ENCODE data around the gene CIBAR2. TPM values are rescaled to one million over a fixed set of nuclear protein-coding genes. Genes with fewer than 3 reads are reported as not detected.

Gene CIBAR2
- total RNA-seq, 1 experiment from 2014 or later = not detected

DNA sequence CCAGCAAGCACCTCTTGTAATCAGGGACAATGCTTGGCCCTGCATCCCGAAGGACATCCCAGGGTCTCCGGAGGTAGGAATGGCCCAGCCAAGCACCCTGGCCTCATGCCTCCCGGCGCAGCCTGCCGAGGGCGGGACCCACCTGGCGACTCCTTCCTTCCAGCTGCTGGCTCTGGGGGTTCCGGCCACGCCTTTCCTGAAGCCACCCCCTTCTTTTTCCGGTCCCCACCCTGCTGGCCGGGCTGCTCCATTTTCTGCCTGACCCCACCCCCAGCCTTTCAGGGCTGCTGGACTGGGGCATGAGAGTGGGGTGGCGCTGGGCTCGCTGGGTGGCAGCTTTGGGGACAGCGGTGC is 22.5 kb upstream of the CIBAR2 start:
- no peak overlapping the region for H3K23ac ChIP-seq (ENCODE audit: insufficient read length, low read depth, low read length)
- TF ChIP-seq, protein P1, sequence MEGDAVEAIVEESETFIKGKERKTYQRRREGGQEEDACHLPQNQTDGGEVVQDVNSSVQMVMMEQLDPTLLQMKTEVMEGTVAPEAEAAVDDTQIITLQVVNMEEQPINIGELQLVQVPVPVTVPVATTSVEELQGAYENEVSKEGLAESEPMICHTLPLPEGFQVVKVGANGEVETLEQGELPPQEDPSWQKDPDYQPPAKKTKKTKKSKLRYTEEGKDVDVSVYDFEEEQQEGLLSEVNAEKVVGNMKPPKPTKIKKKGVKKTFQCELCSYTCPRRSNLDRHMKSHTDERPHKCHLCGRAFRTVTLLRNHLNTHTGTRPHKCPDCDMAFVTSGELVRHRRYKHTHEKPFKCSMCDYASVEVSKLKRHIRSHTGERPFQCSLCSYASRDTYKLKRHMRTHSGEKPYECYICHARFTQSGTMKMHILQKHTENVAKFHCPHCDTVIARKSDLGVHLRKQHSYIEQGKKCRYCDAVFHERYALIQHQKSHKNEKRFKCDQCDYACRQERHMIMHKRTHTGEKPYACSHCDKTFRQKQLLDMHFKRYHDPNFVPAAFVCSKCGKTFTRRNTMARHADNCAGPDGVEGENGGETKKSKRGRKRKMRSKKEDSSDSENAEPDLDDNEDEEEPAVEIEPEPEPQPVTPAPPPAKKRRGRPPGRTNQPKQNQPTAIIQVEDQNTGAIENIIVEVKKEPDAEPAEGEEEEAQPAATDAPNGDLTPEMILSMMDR (conservative IDR thresholded peaks at IDR 0.05) = no peak

More for the DNA sequence above, 22.5 kb upstream of the CIBAR2 start:
- H4K20me1 ChIP-seq (ENCODE audit: control insufficient read depth, insufficient read depth, insufficient read length) = no peaks in the 10 kb centered on the region
- no peak overlapping the region for H4K8ac ChIP-seq (replicated peaks; ENCODE audit: insufficient read length, low read depth, low read length)
- no peak overlapping the region for H2BK5ac ChIP-seq (ENCODE audit: insufficient read length, low read length)
- H3K9ac ChIP-seq (ENCODE audit: extremely low read depth, insufficient read length, low read length) = no peak overlapping the region
- Mint-ChIP-seq H3K4me1 (peaks cover 12 to 26% of the 10 kb centered on the region in 2 experiments), H3K27ac (no peak overlapping the region), H3K27me3 (ENCODE audit: low read depth) (peaks cover 18% of the 10 kb centered on the region), H3K9me3 (peaks cover 0 to 3% of the 10 kb centered on the region in 2 experiments; a peak in 2 of 5 replicates), H3K36me3 (ENCODE audit: insufficient read depth in 1 of 3, low read depth in 3 of 3) (no peaks in the 10 kb centered on the region), H3K4me3 (no peak overlapping the region)
- H4K5ac ChIP-seq (ENCODE audit: insufficient read length, low read depth, low read length) = no peak overlapping the region
- no CpG with 5 or more reads among the region's 14 CpGs for WGBS (ENCODE audit: extremely low coverage, insufficient read length, low lambda C conversion rate)
- no peak overlapping the region for H3K27ac ChIP-seq (ENCODE audit: insufficient read length, low read depth, low read length)
- no peaks in the 10 kb centered on the region for H3K9me3 ChIP-seq (ENCODE audit: control insufficient read depth, low read depth, low read length)
- no peaks in the 10 kb centered on the region for H3K23me2 ChIP-seq (ENCODE audit: insufficient read length, low read depth, low read length, poor library complexity, severe bottlenecking)
- H3K56ac ChIP-seq (ENCODE audit: insufficient read length, low read depth, low read length) = no peak overlapping the region
- H2BK120ac ChIP-seq (ENCODE audit: low read depth, low read length, poor library complexity, severe bottlenecking) = no peak overlapping the region
- no peak overlapping the region for H3T11ph ChIP-seq (ENCODE audit: low read length)
- H2AFZ ChIP-seq (ENCODE audit: low read length) = no peak overlapping the region
- H3K4me1 ChIP-seq (ENCODE audit: insufficient read depth, low read length) = no peaks in the 10 kb centered on the region; the same call in 1 of the 2 replicates
- no peaks in the 10 kb centered on the region for H3K79me2 ChIP-seq (ENCODE audit: insufficient read depth, low read length)
- H4K91ac ChIP-seq (ENCODE audit: insufficient read length, low read depth, low read length) = no peak overlapping the region
- H3K79me1 ChIP-seq (ENCODE audit: insufficient read depth, low read depth, low read length, poor library complexity, severe bottlenecking) = no peaks in the 10 kb centered on the region
- no peak overlapping the region for H3K4me2 ChIP-seq (ENCODE audit: insufficient read depth, insufficient read length, low read length)
- H2BK15ac ChIP-seq (ENCODE audit: low read depth, low read length) = no peak overlapping the region
- H3K4ac ChIP-seq (ENCODE audit: low read depth, low read length) = no peak overlapping the region
- H3K18ac ChIP-seq (ENCODE audit: insufficient read length, low read depth, low read length) = no peak overlapping the region
- H2BK12ac ChIP-seq (ENCODE audit: insufficient read length, low read depth, low read length) = no peak overlapping the region
- no peaks in the 10 kb centered on the region for H3K27me3 ChIP-seq (ENCODE audit: insufficient read depth, low read length)
- DNase-seq = no peak
- H3K14ac ChIP-seq (ENCODE audit: insufficient read depth, low read length) = no peak overlapping the region
- no peak overlapping the region for H2BK20ac ChIP-seq (ENCODE audit: low read depth, low read length, poor library complexity, severe bottlenecking)
- H2AK5ac ChIP-seq (ENCODE audit: insufficient read length, low read length) = no peak overlapping the region

Data from H9 (cell line).